DMS79 treated with DMSO at 0.1 percent for 48 hours (cell line): ENCODE measurements around the gene H6PD.

Source experiments
- DNase-seq: peaks from one replicate; lab custom pipeline; 2025; lab: John Stamatoyannopoulos, UW

H6PD gene

GRCh38 chr1:9317591-9318417, 83.2 kb downstream of the H6PD start:
- no peak for DNase-seq

GRCh38 chr1:9319208-9319788, 84.7 kb downstream of the H6PD start:
- no peak for DNase-seq

- DNase-seq: peak; percentile 34
Measured at GRCh38 chr1:9319789-9320519, 85.4 kb downstream of the H6PD start.
